B cell (primary cell): ENCODE data around the gene BRD9.
"Not testable (repeated sequence)": the region's sequence is repeated elsewhere in the genome, so short reads cannot be mapped to it uniquely, and the experiment has no call there.

Experiments used
- EZH2 ChIP-seq: IDR thresholded peaks from 2 replicates; pipeline ENCODE4 v1.6.1; 2012; ENCODE audit warnings: borderline replicate concordance, low read depth, mild to moderate bottlenecking, moderate library complexity, low read length; ENCODE audit not compliant: insufficient read depth, poor library complexity, severe bottlenecking
- TF ChIP-seq, protein P1 (sequence below): fragments of 200-600 bp; IDR thresholded peaks from one replicate; pipeline ENCODE4 v1.8.0; 2022; ENCODE audit warnings: antibody characterized with exemption, mild to moderate bottlenecking

DNA sequence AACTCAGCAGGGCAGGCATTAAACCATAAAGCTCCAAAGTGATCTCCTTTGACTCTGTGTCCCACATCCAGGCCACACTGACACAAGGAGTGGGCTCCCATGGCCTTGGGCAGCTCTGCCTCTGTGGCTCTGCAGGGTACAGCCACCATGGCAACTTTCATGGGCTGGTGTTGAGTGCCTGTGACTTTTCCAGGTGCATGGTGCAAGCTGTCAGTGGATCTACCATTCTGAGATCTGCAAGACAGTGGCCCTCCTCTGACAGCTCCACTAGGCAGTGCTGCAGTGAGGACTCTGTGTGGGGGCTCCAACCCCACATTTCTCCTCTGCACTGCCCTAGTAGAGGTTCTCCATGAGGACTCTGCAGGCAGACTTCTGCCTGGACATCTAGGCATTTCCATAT is 41.4 kb upstream of the BRD9 start:
- TF ChIP-seq, protein P1, sequence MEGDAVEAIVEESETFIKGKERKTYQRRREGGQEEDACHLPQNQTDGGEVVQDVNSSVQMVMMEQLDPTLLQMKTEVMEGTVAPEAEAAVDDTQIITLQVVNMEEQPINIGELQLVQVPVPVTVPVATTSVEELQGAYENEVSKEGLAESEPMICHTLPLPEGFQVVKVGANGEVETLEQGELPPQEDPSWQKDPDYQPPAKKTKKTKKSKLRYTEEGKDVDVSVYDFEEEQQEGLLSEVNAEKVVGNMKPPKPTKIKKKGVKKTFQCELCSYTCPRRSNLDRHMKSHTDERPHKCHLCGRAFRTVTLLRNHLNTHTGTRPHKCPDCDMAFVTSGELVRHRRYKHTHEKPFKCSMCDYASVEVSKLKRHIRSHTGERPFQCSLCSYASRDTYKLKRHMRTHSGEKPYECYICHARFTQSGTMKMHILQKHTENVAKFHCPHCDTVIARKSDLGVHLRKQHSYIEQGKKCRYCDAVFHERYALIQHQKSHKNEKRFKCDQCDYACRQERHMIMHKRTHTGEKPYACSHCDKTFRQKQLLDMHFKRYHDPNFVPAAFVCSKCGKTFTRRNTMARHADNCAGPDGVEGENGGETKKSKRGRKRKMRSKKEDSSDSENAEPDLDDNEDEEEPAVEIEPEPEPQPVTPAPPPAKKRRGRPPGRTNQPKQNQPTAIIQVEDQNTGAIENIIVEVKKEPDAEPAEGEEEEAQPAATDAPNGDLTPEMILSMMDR = not testable (repeated sequence)
- TF ChIP-seq EZH2 = not testable (repeated sequence)
